Ramos (cell line): Measurements from ENCODE around the gene MRPL12.
"Not testable (repeated sequence)": the region's sequence is repeated elsewhere in the genome, so short reads cannot be mapped to it uniquely, and the experiment has no call there.

Experiments
- in situ Hi-C: fragments of 300-500 bp; cut with MboI; formaldehyde crosslinking; loops from one replicate; pipeline ENCODE4 v1.14.3; 2022; ENCODE audit warnings: low sequenced_read_pairs; ENCODE audit not compliant: unreplicated experiment

The MRPL12 gene

DNA sequence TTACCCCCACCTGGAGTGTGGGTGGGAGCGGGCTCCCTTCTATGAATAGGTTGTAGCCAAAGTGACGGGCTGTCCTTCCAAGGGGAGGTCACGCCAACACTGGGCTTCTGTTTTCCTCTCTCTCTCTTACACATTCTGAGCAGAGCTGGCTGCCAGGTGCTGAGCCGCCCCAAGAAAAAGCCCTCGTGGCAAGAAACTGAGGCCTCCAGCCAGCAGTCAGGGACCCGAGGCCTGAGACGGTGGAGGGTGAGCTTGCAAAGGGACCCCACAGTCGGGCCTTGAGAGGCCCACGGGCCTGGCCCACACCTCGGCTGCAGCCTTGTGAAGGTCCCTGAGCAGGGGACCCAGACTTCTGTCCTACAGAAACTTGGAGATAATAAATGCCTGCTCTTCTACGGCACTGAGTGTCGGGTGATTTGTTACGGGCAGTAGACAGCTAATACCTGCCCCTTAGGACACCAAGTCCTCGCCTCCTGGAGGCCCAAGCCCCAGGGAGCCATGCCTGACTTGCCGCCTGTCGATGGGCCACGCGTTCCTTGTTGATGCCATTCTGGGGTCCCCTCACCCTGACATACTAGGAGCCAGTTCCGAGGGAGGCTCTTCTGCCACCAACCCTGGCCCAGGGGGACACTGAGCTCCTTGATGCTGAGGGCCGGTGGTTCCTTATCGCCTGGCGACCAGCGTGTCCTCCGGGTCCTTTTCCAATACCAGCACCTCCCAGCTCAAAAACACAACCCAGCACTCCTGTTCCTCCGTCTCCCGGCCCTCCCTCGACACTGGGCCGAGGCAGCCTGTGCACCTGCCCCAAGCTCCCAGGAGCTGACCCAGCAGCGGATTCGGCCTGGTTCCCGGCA lies 35.0 kb downstream of the MRPL12 start:
- in situ Hi-C loops, result no loop called here

DNA sequence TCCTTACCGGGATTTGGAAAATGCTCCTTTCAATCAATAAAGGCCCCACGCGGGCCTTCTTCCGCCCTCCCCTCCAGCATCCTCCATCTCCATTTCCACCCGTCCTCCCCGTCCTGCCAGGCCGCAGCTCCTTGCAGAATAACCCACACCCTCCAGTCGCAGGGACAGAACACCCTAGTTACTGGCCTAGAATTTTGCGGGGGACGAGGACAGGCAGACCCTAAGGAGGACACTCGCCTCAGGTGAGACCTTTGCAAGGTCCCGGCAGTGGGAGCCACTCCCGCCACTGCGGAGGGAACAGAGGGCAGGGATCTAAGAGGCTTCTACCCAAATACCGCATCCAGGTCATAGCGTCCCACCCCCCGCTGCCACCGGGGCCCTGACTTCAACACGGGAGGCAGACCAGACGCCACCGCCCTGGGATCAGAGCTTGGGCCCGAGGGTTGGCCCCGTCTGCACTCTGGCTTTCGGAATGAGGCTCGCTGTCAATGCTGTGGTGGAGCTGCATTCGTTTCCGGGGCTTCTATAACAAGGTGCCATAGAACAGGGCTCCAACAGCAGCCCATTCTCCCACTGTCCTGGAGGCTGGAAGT lies 35.7 kb downstream of the MRPL12 start:
- in situ Hi-C loops, result no loop called here

DNA sequence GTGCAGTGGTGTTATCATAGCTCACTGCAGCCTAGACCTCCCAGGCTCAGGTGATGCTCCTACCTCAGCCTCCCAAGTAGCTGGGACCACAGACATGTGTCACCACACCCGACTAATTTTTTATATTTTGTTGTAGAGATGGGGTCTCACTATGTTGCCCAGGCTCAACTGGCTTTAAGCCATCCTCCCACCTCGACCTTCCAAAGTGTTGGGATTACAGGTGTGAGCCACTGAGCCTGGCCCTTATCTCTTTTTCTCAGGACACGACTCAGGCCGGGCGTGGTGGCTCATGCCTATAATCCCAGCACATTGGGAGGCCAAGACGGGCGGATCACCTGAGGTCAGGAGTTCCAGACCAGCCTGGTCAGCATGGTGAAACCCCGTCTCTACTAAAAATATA lies 36.4 kb downstream of the MRPL12 start:
- in situ Hi-C loops, result not testable (repeated sequence)

DNA sequence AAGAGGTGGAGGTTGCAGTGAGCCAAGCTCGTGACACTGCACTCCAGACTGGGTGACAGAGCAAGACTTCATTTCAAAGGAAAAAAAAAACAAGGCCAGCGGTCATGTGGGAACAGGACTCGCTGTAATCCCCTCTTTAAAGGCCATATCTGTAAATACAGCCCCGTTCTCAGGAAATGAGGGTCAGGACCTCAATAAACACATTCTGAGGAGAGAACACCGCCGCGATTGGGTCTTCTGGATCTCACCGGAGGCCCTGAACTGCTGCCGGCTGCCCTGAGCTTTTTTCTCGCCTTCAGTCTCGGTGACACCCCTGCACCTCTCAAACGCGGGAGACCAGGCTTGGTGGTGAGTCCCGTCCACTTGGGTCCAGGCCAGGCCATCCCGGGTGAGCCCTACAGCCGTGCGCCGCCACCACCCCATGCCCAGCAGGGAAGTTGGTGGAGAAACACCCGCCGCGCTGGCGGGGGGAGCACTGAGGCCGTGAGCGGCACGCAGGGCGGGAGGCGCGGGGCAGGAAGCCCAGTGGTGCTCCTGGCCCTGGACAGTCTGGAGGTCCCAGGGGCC lies 37.3 kb downstream of the MRPL12 start:
- in situ Hi-C loops, result no loop called here

DNA sequence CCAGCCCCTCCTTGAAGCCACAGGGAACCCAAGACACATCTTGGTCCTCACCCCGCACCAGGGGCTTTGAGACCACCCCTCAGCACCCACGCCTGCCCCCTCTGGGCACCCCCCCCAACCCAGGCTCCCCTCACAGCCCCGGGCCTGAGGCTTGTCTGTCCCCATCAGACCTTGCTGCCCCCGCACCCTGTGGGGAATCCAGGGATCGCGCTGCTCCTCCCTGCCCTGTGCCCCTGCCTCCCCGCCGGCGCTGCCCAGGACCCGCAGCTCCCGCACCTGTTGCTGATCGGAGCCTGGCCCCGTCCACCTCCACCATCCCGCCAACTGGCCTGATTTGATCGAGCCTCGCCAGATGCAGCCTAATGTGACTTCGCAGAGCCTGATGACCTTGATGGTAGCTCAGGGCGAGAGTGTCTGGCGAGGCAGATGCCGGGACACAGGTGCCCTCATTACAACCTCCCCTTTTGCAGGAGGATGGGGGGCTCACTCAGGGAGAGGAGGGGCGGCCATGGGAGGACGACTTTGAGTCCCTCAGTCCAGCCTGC lies 38.0 kb downstream of the MRPL12 start:
- in situ Hi-C loops, result no loop called here

DNA sequence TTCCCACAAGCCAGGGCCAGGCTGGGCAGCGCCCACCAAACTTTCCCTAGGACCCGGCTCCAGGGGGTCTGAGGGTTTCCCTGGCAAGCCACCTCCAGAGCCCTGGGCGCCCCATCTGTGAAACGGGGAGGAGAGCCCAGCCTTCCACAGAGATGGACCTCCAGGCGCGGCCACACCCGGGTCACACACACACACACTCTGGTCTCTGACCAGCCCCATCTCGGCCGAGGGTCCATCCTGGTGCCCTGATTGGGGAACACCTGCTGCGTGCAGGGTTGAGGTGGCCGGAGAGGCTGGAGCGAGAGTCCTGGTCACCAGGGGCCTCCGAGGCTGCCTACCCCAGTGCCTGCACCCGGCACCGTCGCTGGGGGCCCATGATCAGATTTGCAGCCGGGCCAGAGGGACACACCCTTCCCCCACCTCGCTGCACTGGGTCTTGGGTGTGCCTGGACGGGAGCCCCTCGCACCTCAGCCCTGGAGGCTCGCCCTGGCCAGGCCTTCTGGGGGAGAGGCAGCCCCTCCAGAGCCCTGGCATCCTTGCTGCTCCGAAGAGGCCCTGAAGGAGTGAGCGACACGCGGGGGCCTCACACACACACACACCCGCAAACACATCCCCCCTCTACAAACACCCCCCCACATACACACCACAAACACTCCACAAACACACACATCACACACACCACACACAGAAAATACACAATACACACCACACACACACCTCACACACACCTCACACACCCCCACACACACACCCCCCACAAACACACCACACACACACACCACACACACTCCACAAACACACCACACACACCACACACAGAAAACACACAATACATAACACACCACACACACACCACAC lies 38.7 kb downstream of the MRPL12 start:
- in situ Hi-C loops, result no loop called here
